Measurements from ENCODE around the gene MSI2.

Gene MSI2

GRCh38 chr17:57524839-57525568 is 268.7 kb downstream of the MSI2 start:
- Histone ChIP-seq H3K4me3 (ENCODE audit: low read length) (no peak overlapping the region), H3K9ac (ENCODE audit: low read depth, low read length) (no peak overlapping the region), H3K4me1 (ENCODE audit: control insufficient read depth, insufficient read depth, low read length) (peaks cover 27% of the 10 kb centered on the region), H3K36me3 (ENCODE audit: insufficient read depth, low read length) (no peaks in the 10 kb centered on the region), H3K27me3 (ENCODE audit: control insufficient read depth, insufficient read depth, low read length) (no peaks in the 10 kb centered on the region), H3K4me2 (ENCODE audit: low read length) (no peak overlapping the region), H3K9me3 (replicated peaks; ENCODE audit: low read length) (no peaks in the 10 kb centered on the region)

GRCh38 chr17:57527221-57528057 is 271.1 kb downstream of the MSI2 start:
- Histone ChIP-seq H3K4me3 (ENCODE audit: low read length) (no peak overlapping the region), H3K9ac (ENCODE audit: low read depth, low read length) (no peak overlapping the region), H3K27me3 (ENCODE audit: control insufficient read depth, insufficient read depth, low read length) (no peaks in the 10 kb centered on the region), H3K9me3 (replicated peaks; ENCODE audit: low read length) (no peaks in the 10 kb centered on the region), H3K4me2 (ENCODE audit: low read length) (no peak overlapping the region), H3K4me1 (ENCODE audit: control insufficient read depth, insufficient read depth, low read length) (peaks cover 28% of the 10 kb centered on the region), H3K36me3 (ENCODE audit: insufficient read depth, low read length) (peaks cover under 1% of the 10 kb centered on the region)

- Histone ChIP-seq H3K36me3 (ENCODE audit: insufficient read depth, low read length) (peaks cover 7% of the 10 kb centered on the region), H3K4me2 (ENCODE audit: low read length) (no peak overlapping the region), H3K27me3 (ENCODE audit: control insufficient read depth, insufficient read depth, low read length) (no peaks in the 10 kb centered on the region), H3K4me1 (ENCODE audit: control insufficient read depth, insufficient read depth, low read length) (peaks cover 28% of the 10 kb centered on the region), H3K4me3 (ENCODE audit: low read length) (no peak overlapping the region), H3K9ac (ENCODE audit: low read depth, low read length) (no peak overlapping the region), H3K9me3 (replicated peaks; ENCODE audit: low read length) (no peaks in the 10 kb centered on the region)
Measured at GRCh38 chr17:57528058-57528451, 271.7 kb downstream of the MSI2 start.

GRCh38 chr17:57530026-57530425 is 273.7 kb downstream of the MSI2 start:
- Histone ChIP-seq H3K4me1 (ENCODE audit: control insufficient read depth, insufficient read depth, low read length) (peaks cover 8% of the 10 kb centered on the region), H3K9me3 (replicated peaks; ENCODE audit: low read length) (no peaks in the 10 kb centered on the region), H3K4me2 (ENCODE audit: low read length) (no peak overlapping the region), H3K4me3 (ENCODE audit: low read length) (no peak overlapping the region), H3K9ac (ENCODE audit: low read depth, low read length) (no peak overlapping the region), H3K36me3 (ENCODE audit: insufficient read depth, low read length) (peaks cover 8% of the 10 kb centered on the region), H3K27me3 (ENCODE audit: control insufficient read depth, insufficient read depth, low read length) (no peaks in the 10 kb centered on the region)

GRCh38 chr17:57530508-57530907 is 274.2 kb downstream of the MSI2 start:
- H3K4me3 ChIP-seq (ENCODE audit: low read length): no peak overlapping the region
- peaks cover 6% of the 10 kb centered on the region for H3K4me1 ChIP-seq (ENCODE audit: control insufficient read depth, insufficient read depth, low read length)
- no peak overlapping the region for H3K4me2 ChIP-seq (ENCODE audit: low read length)
- no peaks in the 10 kb centered on the region for H3K9me3 ChIP-seq (replicated peaks; ENCODE audit: low read length)
- H3K27me3 ChIP-seq (ENCODE audit: control insufficient read depth, insufficient read depth, low read length): no peaks in the 10 kb centered on the region
- H3K36me3 ChIP-seq (ENCODE audit: insufficient read depth, low read length): peaks cover 8% of the 10 kb centered on the region
- H3K9ac ChIP-seq (ENCODE audit: low read depth, low read length): no peak overlapping the region

GRCh38 chr17:57531078-57531477 is 274.8 kb downstream of the MSI2 start:
- Histone ChIP-seq H3K4me2 (ENCODE audit: low read length) (no peak overlapping the region), H3K9me3 (replicated peaks; ENCODE audit: low read length) (no peaks in the 10 kb centered on the region), H3K9ac (ENCODE audit: low read depth, low read length) (no peak overlapping the region), H3K4me3 (ENCODE audit: low read length) (no peak overlapping the region), H3K4me1 (ENCODE audit: control insufficient read depth, insufficient read depth, low read length) (peaks cover 6% of the 10 kb centered on the region), H3K27me3 (ENCODE audit: control insufficient read depth, insufficient read depth, low read length) (no peaks in the 10 kb centered on the region), H3K36me3 (ENCODE audit: insufficient read depth, low read length) (peaks cover 8% of the 10 kb centered on the region)

GRCh38 chr17:57531648-57532504 is 275.6 kb downstream of the MSI2 start:
- Histone ChIP-seq H3K4me1 (ENCODE audit: control insufficient read depth, insufficient read depth, low read length) (peaks cover 6% of the 10 kb centered on the region), H3K4me3 (ENCODE audit: low read length) (no peak overlapping the region), H3K9ac (ENCODE audit: low read depth, low read length) (no peak overlapping the region)

GRCh38 chr17:57532556-57532955 is 276.2 kb downstream of the MSI2 start:
- Histone ChIP-seq H3K4me3 (ENCODE audit: low read length) (no peak overlapping the region), H3K9me3 (replicated peaks; ENCODE audit: low read length) (no peaks in the 10 kb centered on the region), H3K4me1 (ENCODE audit: control insufficient read depth, insufficient read depth, low read length) (peaks cover 6% of the 10 kb centered on the region), H3K9ac (ENCODE audit: low read depth, low read length) (no peak overlapping the region), H3K27me3 (ENCODE audit: control insufficient read depth, insufficient read depth, low read length) (no peaks in the 10 kb centered on the region), H3K4me2 (ENCODE audit: low read length) (no peak overlapping the region), H3K36me3 (ENCODE audit: insufficient read depth, low read length) (peaks cover 8% of the 10 kb centered on the region)

More at GRCh38 chr17:57531648-57532504, 275.6 kb downstream of the MSI2 start:
- no peaks in the 10 kb centered on the region for H3K9me3 ChIP-seq (replicated peaks; ENCODE audit: low read length)
- H3K27me3 ChIP-seq (ENCODE audit: control insufficient read depth, insufficient read depth, low read length): no peaks in the 10 kb centered on the region
- peaks cover 8% of the 10 kb centered on the region for H3K36me3 ChIP-seq (ENCODE audit: insufficient read depth, low read length)
- H3K4me2 ChIP-seq (ENCODE audit: low read length): no peak overlapping the region

- H3K9ac ChIP-seq (ENCODE audit: low read depth, low read length): no peak overlapping the region
- no peak overlapping the region for H3K4me2 ChIP-seq (ENCODE audit: low read length)
- no peaks in the 10 kb centered on the region for H3K27me3 ChIP-seq (ENCODE audit: control insufficient read depth, insufficient read depth, low read length)
- H3K9me3 ChIP-seq (replicated peaks; ENCODE audit: low read length): no peaks in the 10 kb centered on the region
- peaks cover 6% of the 10 kb centered on the region for H3K4me1 ChIP-seq (ENCODE audit: control insufficient read depth, insufficient read depth, low read length)
- no peak overlapping the region for H3K4me3 ChIP-seq (ENCODE audit: low read length)
- peaks cover 8% of the 10 kb centered on the region for H3K36me3 ChIP-seq (ENCODE audit: insufficient read depth, low read length)
Measured at GRCh38 chr17:57532966-57533365, 276.6 kb downstream of the MSI2 start.

GRCh38 chr17:57533684-57534305 is 277.5 kb downstream of the MSI2 start:
- Histone ChIP-seq H3K27me3 (ENCODE audit: control insufficient read depth, insufficient read depth, low read length) (no peaks in the 10 kb centered on the region), H3K9ac (ENCODE audit: low read depth, low read length) (no peak overlapping the region), H3K4me3 (ENCODE audit: low read length) (no peak overlapping the region), H3K9me3 (replicated peaks; ENCODE audit: low read length) (no peaks in the 10 kb centered on the region), H3K36me3 (ENCODE audit: insufficient read depth, low read length) (peaks cover 8% of the 10 kb centered on the region), H3K4me2 (ENCODE audit: low read length) (no peak overlapping the region), H3K4me1 (ENCODE audit: control insufficient read depth, insufficient read depth, low read length) (peaks cover 6% of the 10 kb centered on the region)

- Histone ChIP-seq H3K4me1 (ENCODE audit: control insufficient read depth, insufficient read depth, low read length) (peaks cover 2% of the 10 kb centered on the region), H3K9me3 (replicated peaks; ENCODE audit: low read length) (no peaks in the 10 kb centered on the region), H3K36me3 (ENCODE audit: insufficient read depth, low read length) (peaks cover 8% of the 10 kb centered on the region), H3K4me2 (ENCODE audit: low read length) (no peak overlapping the region), H3K9ac (ENCODE audit: low read depth, low read length) (no peak overlapping the region), H3K27me3 (ENCODE audit: control insufficient read depth, insufficient read depth, low read length) (no peaks in the 10 kb centered on the region), H3K4me3 (ENCODE audit: low read length) (no peak overlapping the region)
Measured at GRCh38 chr17:57534863-57535248, 278.5 kb downstream of the MSI2 start.

Data from skeletal muscle satellite cell (primary cell).